ENCODE measurements around the gene OR51F2. TPM values are rescaled to one million over a fixed set of nuclear protein-coding genes. Genes with fewer than 3 reads are reported as not detected.
"Not testable (repeated sequence)": the region's sequence is repeated elsewhere in the genome, so short reads cannot be mapped to it uniquely, and the experiment has no call there.

Gene OR51F2
- total RNA-seq, 1 experiment from 2014 or later: not detected

GRCh38 chr11:4798427-4799183 is 22.5 kb upstream of the OR51F2 start:
- H3K79me1 ChIP-seq (ENCODE audit: insufficient read depth, low read depth, low read length, poor library complexity, severe bottlenecking): no peaks in the 10 kb centered on the region
- no peak overlapping the region for H2BK5ac ChIP-seq (ENCODE audit: insufficient read length, low read length)
- H3T11ph ChIP-seq (ENCODE audit: low read length): no peak overlapping the region
- H3K9me3 Mint-ChIP-seq: 0 out of 5 replicates have a peak, but pooled peaks cover 0 to 1% of the 10 kb centered on the region in 2 experiments
- H2AFZ ChIP-seq (ENCODE audit: low read length): no peak overlapping the region
- no peak overlapping the region for H3K27ac ChIP-seq (ENCODE audit: insufficient read length, low read depth, low read length)
- no peak overlapping the region for H3K14ac ChIP-seq (ENCODE audit: insufficient read depth, low read length)
- no peaks in the 10 kb centered on the region for H3K4me1 ChIP-seq (ENCODE audit: insufficient read depth, low read length)
- H4K5ac ChIP-seq (ENCODE audit: insufficient read length, low read depth, low read length): no peak overlapping the region
- H3K23me2 ChIP-seq (ENCODE audit: insufficient read length, low read depth, low read length, poor library complexity, severe bottlenecking): no peaks in the 10 kb centered on the region
- H4K20me1 ChIP-seq (ENCODE audit: control insufficient read depth, insufficient read depth, insufficient read length): no peaks in the 10 kb centered on the region
- H2BK12ac ChIP-seq (ENCODE audit: insufficient read length, low read depth, low read length): no peak overlapping the region
- DNase-seq: no peak
- no peak overlapping the region for H2BK20ac ChIP-seq (ENCODE audit: low read depth, low read length, poor library complexity, severe bottlenecking)
- no peak for TF ChIP-seq CTCF (conservative IDR thresholded peaks at IDR 0.05)
- H3K27me3 ChIP-seq (ENCODE audit: insufficient read depth, low read length): no peaks in the 10 kb centered on the region
- no peak overlapping the region for H3K23ac ChIP-seq (ENCODE audit: insufficient read length, low read depth, low read length)
- H4K8ac ChIP-seq (replicated peaks; ENCODE audit: insufficient read length, low read depth, low read length): no peak overlapping the region
- H2BK15ac ChIP-seq (ENCODE audit: low read depth, low read length): no peak overlapping the region
- H3K27ac Mint-ChIP-seq: no peak overlapping the region
- no peaks in the 10 kb centered on the region for H3K9me3 ChIP-seq (ENCODE audit: control insufficient read depth, low read depth, low read length)
- H3K4ac ChIP-seq (ENCODE audit: low read depth, low read length): no peak overlapping the region
- H3K79me2 ChIP-seq (ENCODE audit: insufficient read depth, low read length): no peaks in the 10 kb centered on the region
- H3K9ac ChIP-seq (ENCODE audit: extremely low read depth, insufficient read length, low read length): no peak overlapping the region
- H2BK120ac ChIP-seq (ENCODE audit: low read depth, low read length, poor library complexity, severe bottlenecking): no peak overlapping the region
- no peak overlapping the region for H3K4me2 ChIP-seq (ENCODE audit: insufficient read depth, insufficient read length, low read length)
- H3K27me3 Mint-ChIP-seq (ENCODE audit: low read depth): no peaks in the 10 kb centered on the region; the same call in 1 of the 2 replicates
- 0 out of 4 replicates have a peak, but pooled peaks cover 0 to 2% of the 10 kb centered on the region in 2 experiments for H3K4me1 Mint-ChIP-seq
- no peak overlapping the region for H3K56ac ChIP-seq (ENCODE audit: insufficient read length, low read depth, low read length)
- H3K18ac ChIP-seq (ENCODE audit: insufficient read length, low read depth, low read length): no peak overlapping the region
- no CpG with 5 or more reads among the region's 6 CpGs for WGBS (ENCODE audit: extremely low coverage, insufficient read length, low lambda C conversion rate)
- H3K36me3 Mint-ChIP-seq (ENCODE audit: insufficient read depth in 1 of 3, low read depth in 3 of 3): no peaks in the 10 kb centered on the region
- H3K4me3 Mint-ChIP-seq: no peak overlapping the region
- no peak overlapping the region for H4K91ac ChIP-seq (ENCODE audit: insufficient read length, low read depth, low read length)
- H2AK5ac ChIP-seq (ENCODE audit: insufficient read length, low read length): no peak overlapping the region

- H3K79me1 ChIP-seq (ENCODE audit: insufficient read depth, low read depth, low read length, poor library complexity, severe bottlenecking); H3K4me1 Mint-ChIP-seq; DNase-seq; H4K5ac ChIP-seq (ENCODE audit: insufficient read length, low read depth, low read length); H2AK5ac ChIP-seq (ENCODE audit: insufficient read length, low read length); H3K79me2 ChIP-seq (ENCODE audit: insufficient read depth, low read length); H3K27me3 Mint-ChIP-seq (ENCODE audit: low read depth); H2BK12ac ChIP-seq (ENCODE audit: insufficient read length, low read depth, low read length); H4K20me1 ChIP-seq (ENCODE audit: control insufficient read depth, insufficient read depth, insufficient read length); H2BK15ac ChIP-seq (ENCODE audit: low read depth, low read length); H3K4me1 ChIP-seq (ENCODE audit: insufficient read depth, low read length); H3K4me2 ChIP-seq (ENCODE audit: insufficient read depth, insufficient read length, low read length); H3K27ac ChIP-seq (ENCODE audit: insufficient read length, low read depth, low read length); H3K23me2 ChIP-seq (ENCODE audit: insufficient read length, low read depth, low read length, poor library complexity, severe bottlenecking); H3K36me3 Mint-ChIP-seq (ENCODE audit: insufficient read depth in 1 of 3, low read depth in 3 of 3); H3K9me3 ChIP-seq (ENCODE audit: control insufficient read depth, low read depth, low read length); H3K56ac ChIP-seq (ENCODE audit: insufficient read length, low read depth, low read length); H3K23ac ChIP-seq (ENCODE audit: insufficient read length, low read depth, low read length); H3K14ac ChIP-seq (ENCODE audit: insufficient read depth, low read length); H2AFZ ChIP-seq (ENCODE audit: low read length); H3K9ac ChIP-seq (ENCODE audit: extremely low read depth, insufficient read length, low read length); H3T11ph ChIP-seq (ENCODE audit: low read length); H3K18ac ChIP-seq (ENCODE audit: insufficient read length, low read depth, low read length); H2BK120ac ChIP-seq (ENCODE audit: low read depth, low read length, poor library complexity, severe bottlenecking); H3K27me3 ChIP-seq (ENCODE audit: insufficient read depth, low read length); H3K9me3 Mint-ChIP-seq; H4K91ac ChIP-seq (ENCODE audit: insufficient read length, low read depth, low read length); H4K8ac ChIP-seq (replicated peaks; ENCODE audit: insufficient read length, low read depth, low read length); H3K4ac ChIP-seq (ENCODE audit: low read depth, low read length); H2BK20ac ChIP-seq (ENCODE audit: low read depth, low read length, poor library complexity, severe bottlenecking); H2BK5ac ChIP-seq (ENCODE audit: insufficient read length, low read length); H3K4me3 Mint-ChIP-seq: not testable (repeated sequence)
- H3K27ac Mint-ChIP-seq: peak overlapping the region in 1 of 3 experiments; percentile 13; a peak in 1 of 7 replicates
- no CpG with 5 or more reads among the region's 5 CpGs for WGBS (ENCODE audit: extremely low coverage, insufficient read length, low lambda C conversion rate)
These were observed 19.8 kb upstream of the OR51F2 start for GRCh38 chr11:4801316-4801715.

Measured in H9 (cell line).